GM13976 (cell line): ENCODE results near the gene SUN1.
"Not testable (repeated sequence)": the region's sequence is repeated elsewhere in the genome, so short reads cannot be mapped to it uniquely, and the experiment has no call there.

ENCODE experiments used
- DNase-seq: peaks from one replicate; pipeline ENCODE4 v3.0.0; 2012; ENCODE audit warnings: low spot score
- in situ Hi-C: fragments of 300-500 bp; cut with MboI; formaldehyde crosslinking; loops from one replicate; pipeline ENCODE4 v1.12.0; 2022; ENCODE audit warnings: low sequenced_read_pairs, mixed read lengths, inconsistent platforms; ENCODE audit not compliant: unreplicated experiment
- TF ChIP-seq, protein P1 (sequence below): IDR thresholded peaks from 2 replicates; pipeline ENCODE4 v1.5.1; 2012; ENCODE audit warnings: borderline replicate concordance, mild to moderate bottlenecking; ENCODE audit not compliant: insufficient read depth; ENCODE audit errors: extremely low read depth, missing control alignments, control extremely low read depth

The SUN1 gene

DNA sequence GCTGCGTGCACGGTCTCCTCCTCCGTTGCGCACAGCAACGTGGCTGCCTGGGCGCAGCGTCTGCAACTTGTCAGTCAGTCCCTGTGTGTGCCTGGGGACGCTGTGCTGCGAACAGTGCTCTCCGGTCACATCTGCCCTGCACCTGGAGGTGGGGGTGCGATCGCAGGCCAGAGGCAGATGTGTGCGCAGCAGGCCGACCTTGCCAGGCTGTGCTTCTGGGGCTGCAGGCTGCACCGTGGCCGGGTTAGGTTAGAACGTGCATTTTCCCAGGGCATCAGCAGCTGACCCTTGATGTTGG is 35.9 kb downstream of the SUN1 start:
- TF ChIP-seq, protein P1, sequence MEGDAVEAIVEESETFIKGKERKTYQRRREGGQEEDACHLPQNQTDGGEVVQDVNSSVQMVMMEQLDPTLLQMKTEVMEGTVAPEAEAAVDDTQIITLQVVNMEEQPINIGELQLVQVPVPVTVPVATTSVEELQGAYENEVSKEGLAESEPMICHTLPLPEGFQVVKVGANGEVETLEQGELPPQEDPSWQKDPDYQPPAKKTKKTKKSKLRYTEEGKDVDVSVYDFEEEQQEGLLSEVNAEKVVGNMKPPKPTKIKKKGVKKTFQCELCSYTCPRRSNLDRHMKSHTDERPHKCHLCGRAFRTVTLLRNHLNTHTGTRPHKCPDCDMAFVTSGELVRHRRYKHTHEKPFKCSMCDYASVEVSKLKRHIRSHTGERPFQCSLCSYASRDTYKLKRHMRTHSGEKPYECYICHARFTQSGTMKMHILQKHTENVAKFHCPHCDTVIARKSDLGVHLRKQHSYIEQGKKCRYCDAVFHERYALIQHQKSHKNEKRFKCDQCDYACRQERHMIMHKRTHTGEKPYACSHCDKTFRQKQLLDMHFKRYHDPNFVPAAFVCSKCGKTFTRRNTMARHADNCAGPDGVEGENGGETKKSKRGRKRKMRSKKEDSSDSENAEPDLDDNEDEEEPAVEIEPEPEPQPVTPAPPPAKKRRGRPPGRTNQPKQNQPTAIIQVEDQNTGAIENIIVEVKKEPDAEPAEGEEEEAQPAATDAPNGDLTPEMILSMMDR: no peak
- DNase-seq: no peak
- in situ Hi-C loops: no loop called here

DNA sequence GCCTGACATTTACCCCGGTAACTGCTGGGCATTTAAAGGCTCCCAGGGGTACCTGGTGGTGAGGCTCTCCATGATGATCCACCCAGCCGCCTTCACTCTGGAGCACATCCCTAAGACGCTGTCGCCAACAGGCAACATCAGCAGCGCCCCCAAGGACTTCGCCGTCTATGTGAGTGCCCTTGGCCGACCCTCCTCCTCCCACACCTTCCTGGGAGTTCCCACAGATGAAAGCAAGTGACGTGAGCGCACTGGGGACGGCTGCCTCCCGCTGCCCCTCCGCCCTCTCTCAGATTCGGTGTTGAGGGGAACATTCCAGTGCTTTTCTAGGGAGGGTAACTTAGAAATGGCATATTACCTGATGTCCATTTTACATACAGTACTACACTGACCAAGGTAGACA is 37.1 kb downstream of the SUN1 start:
- TF ChIP-seq, protein P1: no peak
- in situ Hi-C loops: no loop called here
- no peak for DNase-seq

DNA sequence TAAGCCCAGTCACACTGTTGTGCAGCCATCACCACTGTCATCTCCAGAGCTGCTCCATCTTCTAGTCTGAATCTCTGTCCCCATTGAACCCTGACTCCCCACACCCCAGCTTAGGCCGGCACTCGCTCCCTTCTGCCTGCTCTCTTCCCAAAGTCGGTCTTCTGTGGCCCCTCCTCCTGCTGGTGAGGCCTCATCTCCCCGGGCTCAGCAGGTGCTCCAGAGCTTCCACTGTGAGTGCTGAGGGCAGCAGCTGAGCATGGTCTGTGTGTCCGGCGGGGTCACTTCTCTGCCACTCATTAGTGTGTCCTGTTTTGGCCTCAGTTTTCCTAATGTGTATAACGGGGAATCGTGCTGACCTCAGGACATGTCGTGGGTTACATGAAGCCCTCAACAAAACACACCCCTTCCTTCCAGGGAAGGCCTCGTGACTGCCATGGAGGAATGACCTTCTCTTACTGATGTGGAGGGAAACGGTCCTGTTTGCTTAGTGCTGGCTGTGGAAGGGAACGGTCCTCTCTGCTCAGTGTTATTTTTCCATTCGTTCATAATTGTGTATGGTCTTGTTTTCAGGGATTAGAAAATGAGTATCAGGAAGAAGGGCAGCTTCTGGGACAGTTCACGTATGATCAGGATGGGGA is 39.7 kb downstream of the SUN1 start:
- TF ChIP-seq, protein P1: no peak
- in situ Hi-C loops: loop anchor here (5.0 to 10.0 kb wide), 2 partner anchors 85 to 557 kb away; no protein-coding TSS in a partner anchor
- no peak for DNase-seq

DNA sequence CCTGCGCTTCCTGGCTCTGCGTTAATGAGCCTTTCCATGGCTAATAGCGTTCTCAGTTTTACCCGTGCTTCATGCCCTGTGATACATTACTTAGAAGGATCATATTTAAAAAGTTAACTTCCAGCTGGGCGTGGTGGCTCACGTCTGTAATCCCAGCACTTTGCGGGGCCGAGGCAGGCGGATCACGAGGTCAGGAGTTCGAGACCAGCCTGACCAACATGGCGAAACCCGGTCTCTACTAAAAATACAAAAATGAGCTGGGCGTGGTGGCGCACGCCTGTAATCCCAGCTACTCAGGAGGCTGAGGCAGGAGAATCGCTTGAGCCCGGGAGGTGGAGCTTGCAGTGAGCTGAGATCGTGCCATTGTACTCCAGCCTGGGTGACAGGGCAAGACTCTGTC is 40.4 kb downstream of the SUN1 start:
- in situ Hi-C loops: loop anchor here (5.0 to 10.0 kb wide), 2 partner anchors 85 to 558 kb away; no protein-coding TSS in a partner anchor
- not testable (repeated sequence) for DNase-seq

DNA sequence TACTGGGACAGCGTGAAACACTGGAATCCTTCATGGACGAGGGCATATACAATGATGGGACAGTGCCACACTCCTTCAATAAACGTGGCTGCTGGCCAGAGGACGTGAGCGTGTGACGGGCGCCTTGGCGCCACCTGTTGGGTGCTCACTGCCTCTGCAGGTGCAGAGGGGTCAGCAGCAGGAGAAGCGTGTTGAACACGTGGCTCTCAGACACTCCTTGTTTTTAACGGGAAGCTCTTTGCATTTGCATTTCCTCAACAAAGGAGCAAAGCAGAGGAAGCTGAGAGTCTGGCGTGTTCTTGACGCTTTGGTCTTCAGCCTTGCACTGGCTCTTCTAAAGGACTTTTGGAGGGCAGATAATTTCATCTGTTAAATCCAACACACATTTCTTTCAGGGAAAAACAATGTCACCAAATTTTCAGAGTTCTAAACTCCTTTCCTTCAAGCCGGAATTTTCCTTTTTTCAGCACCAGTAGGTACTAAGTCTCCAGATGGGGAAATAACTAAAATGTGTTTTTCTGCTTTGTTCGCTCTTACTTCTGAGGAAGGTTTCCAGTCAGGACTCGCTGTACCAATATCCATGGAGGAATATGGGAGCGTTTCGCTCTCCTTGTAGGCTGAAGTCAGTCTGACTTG is 41.2 kb downstream of the SUN1 start:
- in situ Hi-C loops: loop anchor here (5.0 to 10.0 kb wide), 2 partner anchors 86 to 559 kb away; no protein-coding TSS in a partner anchor
- TF ChIP-seq, protein P1: peak; percentile 93

DNA sequence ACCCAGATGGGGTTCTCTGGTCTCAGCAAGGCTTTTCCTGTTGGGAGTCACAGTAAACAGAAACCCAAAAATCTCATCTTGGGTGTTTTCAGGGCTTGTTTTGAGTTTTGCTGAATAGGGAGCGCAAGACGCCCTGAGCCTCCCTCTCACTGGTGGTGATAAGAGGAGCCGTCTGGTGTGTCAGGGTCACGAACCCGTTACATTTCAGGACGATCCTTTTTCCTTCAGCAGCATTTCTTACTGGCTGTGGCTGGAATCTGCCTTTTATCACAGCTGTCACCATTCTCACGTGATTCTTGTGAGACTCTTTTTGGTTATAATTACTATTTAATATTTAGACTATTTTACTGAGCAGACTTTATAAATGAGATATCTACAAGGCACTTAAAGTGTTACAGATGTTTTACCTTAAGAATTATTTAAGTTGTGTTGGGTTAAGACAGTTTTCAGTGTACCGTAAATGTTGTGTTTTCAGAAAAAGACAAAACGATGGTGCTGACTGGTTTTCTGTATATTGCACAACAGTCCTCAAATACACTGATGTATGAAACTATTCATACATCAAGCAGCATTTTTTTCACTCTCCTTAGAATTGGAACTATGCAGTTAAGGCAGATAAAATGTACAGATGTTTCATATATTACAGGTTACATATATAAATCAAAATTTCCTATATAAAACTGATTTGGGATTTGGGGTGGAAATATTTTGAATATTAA is 41.9 kb downstream of the SUN1 start:
- in situ Hi-C loops: loop anchor here (5.0 to 10.0 kb wide), 2 partner anchors 87 to 559 kb away; no protein-coding TSS in a partner anchor
- DNase-seq: no peak
- TF ChIP-seq, protein P1: no peak

More for the DNA sequence above, 41.2 kb downstream of the SUN1 start:
- DNase-seq: peak; percentile 88

DNA sequence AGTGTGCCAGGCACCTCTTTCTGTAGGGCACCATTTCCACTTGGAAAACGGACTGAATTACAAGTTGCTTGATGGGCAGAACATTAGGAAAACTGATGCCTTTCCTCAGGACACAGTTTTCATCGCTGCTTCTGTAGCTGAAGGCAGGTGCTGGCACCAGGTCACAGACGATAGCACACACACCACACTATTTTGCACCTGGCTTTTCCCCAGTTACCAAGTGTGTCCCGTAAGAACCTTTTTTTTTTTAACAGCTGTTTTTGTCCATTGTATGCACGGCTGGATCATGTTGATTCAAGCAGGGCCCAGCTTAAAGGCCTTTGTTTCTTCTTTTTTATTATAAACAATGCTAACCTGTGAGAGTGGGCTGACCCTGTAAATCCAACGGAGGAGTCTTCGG is 42.8 kb downstream of the SUN1 start:
- no peak for DNase-seq
- TF ChIP-seq, protein P1: no peak
- in situ Hi-C loops: loop anchor here (10.0 kb wide), 1 partner anchor 560 kb away; no protein-coding TSS in a partner anchor
